GDM1 (cell line): ENCODE results near the gene TRAPPC3.

Experiments used
- DNase-seq: peaks from one replicate; lab custom pipeline; 2025; lab: John Stamatoyannopoulos, UW

TRAPPC3 gene

DNA sequence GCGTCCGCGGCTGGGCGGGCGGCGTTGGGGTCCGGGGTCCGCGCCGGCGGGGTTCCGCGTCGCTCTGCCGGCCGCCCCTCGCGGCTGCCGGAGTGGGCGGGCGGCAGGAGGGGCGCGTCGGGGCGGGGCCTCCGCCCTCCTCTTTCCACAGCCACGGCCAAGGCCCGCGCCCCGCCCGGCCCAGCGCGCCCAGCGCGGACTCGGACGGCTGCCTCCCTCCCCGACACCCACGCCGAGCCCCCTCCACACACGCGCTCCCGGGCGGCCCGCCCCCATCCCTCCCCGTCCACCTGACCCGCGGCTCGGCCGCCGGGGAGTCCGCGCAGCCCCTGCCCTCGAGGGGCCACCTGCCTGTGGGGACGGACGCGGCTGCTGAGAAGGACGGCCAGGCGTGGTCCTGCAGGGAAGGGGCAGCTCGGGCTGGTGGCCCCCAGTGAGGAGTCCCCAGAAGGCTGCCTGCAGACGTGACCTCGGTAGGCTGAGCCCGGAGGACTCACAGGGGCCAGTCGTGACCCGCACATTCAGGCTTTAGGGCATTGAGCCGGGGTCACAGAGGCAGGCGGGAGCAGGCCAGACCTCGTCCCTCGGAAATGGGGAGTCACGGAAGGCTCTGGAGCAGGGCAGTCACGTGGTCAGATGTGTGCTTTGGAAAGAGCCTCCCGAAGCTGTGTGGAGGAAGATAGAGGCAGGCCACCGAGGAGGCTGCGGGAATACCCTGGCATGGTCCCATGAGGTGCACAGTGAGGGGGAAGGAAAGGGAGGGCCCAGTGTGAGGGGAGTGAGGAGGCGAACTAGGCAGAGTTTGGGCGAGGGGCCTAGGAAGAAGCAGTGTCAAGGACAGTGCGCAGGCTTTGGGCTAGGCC lies 23.9 kb downstream of the TRAPPC3 start, which contains the start of gene COL8A2:
Gene COL8A2, minus strand, starts transcription at position 94 of the 863 bp plus-strand sequence. CDS start 24,980 bp downstream, outside the sequence.
- DNase-seq: no peak

DNA sequence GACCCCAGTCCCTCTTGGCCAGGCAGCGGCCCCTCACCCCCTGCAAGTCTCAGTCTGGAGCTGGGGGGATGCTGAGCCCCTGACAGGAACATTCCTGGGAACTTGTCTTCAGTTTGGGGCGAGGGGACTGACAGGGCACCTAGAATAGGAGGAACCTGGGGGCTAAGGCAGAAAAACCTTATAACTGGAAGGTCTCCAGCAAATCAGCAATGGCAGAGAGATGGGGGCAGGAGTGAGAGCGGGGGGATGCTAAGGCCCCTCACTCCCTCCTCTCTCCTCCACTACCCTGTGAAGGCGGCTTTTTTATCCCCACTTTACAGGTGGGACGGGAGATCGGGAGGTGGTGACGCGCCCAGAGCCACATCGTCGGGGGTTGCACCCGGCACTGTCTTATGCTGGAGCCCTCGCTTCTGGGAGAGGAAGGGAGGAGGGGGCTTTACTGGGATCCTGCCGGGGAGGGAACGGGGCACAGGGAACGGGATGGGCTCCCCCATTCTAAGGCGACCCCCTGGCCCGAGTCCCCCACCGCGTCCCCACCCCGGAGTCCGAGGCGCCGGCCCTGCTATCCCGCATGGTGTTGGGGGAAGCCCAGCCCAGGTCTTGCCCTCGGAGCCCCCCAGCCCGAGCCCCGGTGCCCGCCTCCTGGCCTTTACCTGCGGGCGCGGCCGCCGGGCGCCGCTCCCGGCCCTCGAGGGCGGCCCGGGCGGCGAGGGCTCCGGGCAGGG lies 24.7 kb downstream of the TRAPPC3 start:
- DNase-seq: no peak

DNA sequence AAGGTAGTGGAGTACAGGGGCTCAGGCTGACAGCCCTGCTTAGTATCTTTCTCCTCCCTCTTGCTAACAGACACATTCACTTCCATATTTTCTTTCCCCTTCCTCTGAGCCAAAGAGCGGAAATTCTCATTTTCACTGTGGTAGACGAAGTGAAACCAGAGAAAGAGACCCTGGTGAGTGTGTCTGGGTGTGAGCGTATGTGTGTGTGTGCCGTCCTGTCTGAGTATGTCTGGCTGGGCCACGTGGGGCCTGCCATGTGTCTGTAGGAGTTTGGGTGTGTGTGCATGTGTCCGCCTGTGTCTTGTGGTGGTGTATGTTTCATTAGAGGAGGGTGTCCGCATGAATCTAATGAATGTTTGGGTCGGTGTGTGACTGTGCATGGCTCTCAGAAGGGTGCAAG lies 25.9 kb downstream of the TRAPPC3 start:
- no peak for DNase-seq

DNA sequence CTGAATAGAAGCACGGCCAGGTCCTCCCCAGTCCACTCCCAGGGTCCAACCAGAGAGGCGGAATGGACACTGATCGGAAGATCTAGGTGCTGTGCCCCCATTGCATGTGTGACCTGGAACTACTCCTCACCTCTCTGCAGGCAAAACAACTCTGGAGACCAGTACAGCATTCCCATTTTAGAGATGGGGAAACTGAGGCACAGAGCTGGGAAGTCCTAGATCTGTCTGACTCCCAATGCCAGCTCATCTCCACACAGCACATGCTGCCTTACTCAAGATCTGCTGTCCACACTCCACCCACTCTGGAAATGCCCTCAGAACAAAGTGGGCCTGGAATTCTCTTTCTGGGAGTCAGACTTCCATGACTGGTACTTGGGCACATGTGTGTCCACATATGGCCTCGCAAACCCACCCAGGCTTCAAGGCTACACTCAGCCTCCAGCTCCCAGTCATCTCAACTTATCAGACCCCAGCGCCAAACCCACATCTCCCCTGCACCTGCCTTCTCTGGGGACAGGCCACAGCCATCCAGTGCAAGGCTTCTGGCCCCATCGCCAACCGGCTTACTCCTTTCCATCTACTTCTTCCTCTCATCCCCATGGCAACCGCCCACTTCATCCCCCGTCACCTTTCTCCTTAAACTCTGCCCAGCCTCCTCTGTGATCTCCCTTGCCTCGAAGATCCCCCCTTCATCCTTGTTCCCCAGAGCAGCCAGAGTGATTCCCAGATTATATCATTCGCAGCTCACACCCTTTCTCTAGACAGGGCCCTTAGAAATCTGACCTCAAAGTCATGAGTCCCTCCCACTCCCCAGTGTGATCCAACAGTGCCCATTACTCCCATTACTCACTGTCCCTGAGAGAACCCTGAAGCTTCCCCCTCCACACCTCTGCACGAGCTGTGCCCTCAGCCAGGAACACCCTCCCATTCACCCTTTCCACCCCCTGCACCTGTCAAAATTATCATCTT lies 26.9 kb downstream of the TRAPPC3 start:
- DNase-seq: no peak

DNA sequence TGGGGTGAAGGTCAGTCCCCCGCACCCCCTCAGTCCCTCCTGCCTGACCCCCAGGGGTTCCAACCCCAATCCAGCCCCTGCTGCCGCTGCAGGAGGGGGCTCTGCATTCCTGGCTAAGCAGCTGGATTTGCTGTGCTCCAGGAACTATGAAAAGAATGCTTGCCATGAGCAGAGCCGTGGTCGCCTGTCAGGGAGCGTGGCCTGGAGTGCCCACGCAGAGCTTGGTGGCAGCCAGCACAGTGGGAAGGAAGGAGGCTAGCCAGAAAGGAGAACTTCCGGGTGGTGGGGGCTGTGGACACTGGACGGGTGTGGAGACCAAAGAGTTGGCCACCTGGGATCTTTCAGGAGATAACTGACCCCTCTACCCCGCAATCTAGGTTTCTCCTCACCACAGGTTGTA lies 29.8 kb downstream of the TRAPPC3 start:
- no peak for DNase-seq

DNA sequence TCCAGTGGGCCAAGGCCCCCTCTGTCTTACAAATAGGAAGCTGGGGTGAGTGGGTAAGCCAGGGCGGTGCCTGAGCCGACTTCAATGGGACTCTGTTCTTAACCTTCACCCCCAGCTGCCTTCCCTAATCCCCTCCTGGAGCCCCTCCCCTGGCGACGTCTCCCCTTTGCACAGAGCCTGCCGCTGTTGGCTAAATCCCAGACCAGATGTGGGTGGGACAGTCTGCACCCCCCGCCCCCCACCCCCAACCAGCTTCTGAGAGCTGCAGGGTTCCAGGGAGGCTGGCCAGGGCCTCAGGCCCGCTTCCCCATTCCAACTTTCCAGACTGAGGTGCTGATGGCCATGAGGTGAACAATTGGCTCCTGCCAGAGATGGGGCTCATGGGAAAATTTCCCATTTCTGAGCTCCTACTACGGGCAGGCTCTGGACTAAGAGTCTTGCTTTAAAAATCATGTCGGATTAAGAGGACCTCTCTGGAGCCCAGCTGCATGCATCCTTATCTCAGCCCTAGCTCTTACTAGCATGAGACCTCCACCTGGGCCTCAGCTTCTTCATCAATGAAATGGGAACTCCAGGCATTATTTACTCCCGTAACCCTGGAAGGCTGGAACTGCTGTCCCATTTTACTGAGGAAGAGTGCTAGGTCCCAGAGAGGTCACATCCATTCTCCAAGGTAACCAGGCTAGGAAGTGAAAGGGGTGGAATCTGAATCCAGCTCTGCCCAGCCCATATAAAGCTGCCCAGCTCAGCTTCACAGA lies 30.7 kb downstream of the TRAPPC3 start:
- no peak for DNase-seq

DNA sequence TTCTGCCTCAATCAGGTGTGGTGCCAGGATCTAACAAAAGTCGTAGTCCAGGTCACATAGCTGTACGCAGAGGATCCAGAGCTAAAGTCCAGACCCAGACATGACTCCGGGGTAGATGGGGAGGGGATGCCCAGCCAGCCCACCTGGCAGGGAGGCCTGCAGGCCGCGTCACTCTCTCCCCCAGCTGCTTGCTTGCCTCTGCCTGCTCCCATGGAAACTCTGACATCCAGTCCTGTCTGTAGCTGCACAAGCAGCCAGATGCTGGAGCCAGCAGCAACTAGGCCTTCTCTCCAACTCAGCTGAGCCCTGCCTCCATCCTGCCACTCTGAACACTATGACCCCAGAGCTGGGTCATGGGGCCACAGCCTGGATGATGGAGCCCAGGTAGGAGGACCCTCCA lies 32.4 kb downstream of the TRAPPC3 start:
- DNase-seq: no peak

DNA sequence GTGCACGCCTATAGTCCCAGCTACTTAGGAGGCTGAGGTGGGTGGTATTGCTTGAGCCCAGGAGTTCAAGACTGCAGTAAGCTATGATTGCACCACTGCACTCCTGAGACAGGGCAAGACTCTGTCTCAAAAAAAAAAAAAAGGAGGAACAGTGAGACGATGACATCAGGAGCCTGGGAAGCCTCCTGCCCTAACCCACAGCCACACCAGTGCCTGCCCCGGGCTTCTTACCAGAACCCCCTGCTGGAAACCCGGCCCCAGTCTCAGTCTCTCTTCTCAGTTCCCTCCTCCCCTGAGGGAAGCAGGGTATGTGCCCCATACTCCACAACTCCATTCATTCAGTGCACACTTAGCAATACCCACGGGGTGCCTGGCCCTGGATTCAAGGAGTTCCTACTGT lies 33.4 kb downstream of the TRAPPC3 start:
- no peak for DNase-seq

DNA sequence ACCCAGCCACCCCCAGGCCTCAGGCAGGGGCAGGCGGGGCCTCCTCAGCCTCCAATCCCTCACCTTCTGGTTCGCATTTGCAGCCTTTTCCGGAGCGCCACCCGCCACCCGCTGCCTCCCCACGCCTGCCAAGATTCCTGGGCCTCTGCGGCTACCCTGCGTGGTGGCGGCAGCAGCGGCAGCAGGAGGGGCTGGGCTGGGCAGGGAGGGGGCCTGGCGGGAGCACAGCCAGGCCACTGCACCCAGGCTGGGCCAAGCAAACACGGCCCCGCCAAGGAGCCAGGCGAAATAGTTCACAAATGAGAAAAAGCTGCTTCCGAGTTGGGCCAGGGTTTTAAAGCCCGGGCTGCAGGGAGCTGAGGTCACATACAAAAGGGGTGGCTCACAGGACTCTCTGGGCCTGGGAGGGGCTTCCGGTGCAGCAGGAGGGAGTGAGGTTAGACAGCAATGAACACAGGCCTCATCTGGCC lies 34.1 kb downstream of the TRAPPC3 start:
- no peak for DNase-seq

DNA sequence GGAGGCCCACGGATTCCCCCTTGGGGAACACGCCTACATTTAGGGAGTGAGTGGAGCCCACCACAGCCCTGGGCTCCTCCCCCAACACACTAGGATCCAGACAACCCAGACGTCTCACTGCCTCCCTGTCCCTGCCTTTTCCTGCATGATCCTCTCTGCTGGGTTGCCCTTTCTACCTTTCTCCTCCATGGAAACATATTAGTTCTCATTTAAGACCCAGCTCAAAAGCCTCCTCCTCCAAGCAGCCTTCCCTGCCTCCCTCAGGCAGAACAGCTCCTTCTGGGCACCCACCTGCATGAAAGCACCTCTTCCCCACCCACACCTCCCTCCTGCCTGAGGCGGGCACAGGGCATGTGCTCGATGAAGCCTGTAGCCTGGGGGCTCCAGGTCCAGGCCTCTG lies 34.9 kb downstream of the TRAPPC3 start:
- DNase-seq: no peak

DNA sequence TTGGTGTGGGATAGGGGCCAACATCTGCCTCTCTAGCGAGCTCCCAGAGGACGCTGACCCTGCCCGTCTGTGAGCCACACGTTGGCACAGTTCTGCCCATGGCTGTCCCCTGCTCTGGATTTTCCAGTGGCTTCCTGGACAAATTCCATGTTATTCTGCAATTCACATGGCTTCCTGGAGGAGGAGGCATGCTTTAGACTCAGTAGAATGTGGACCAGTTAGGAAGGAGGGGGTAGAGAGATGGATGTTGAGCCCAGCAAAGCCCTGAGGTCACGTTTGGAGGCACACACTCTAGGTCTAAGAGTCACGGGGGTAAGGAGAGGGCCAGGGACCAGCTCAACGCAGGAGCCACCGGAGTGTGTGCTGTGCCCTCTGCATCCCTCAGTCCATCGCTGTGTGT lies 36.5 kb downstream of the TRAPPC3 start:
- DNase-seq: no peak

DNA sequence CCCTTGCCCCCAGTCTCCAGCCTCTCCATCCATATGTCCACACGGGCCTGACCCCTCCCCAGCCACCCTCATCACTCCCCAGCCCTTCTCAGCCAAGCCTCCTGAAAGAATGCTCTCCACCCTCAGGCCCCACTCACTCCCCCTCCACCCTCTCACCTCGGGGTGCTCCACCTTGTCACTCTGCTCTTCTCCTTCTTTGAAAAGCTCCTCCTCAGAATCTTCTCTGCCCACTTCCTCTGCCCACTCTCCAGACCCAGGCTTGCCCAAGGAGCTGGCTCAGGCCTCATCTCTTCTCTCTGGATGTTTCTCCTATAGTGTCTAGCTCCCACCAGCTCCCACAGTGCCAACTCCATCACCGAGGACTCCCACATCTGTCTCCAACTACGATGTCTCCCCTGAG lies 38.1 kb downstream of the TRAPPC3 start:
- DNase-seq: no peak

DNA sequence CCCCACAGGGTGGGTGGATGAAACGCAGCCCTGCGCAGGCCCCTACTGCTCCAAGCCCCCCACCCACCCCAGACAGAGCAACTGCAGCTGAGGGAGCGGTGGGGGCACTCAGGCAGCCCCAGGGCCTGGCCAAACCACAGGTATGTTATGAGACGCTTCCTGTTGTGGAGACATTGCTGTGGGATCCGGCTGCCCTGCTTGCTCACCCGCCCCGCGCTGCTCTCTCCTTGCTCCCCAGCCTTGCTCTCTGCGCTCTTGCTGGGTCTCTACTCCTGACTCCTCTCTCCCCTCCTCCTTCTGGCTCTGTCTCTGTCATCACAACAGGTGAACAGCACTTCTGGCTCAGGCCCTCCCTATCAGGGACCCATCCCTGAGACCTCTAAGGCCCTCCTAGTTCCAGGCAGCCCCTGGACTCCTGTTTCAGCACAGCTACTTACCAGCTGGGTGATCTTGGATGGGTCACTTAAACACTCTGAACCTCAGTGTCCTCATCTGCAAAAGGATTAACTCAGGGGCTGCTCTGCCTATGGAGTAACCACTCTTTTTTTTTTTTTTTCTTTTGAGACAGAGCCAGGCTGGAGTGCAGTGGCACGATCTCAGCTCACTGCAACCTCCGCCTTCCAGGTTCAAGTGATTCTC lies 40.1 kb downstream of the TRAPPC3 start:
- DNase-seq: no peak

DNA sequence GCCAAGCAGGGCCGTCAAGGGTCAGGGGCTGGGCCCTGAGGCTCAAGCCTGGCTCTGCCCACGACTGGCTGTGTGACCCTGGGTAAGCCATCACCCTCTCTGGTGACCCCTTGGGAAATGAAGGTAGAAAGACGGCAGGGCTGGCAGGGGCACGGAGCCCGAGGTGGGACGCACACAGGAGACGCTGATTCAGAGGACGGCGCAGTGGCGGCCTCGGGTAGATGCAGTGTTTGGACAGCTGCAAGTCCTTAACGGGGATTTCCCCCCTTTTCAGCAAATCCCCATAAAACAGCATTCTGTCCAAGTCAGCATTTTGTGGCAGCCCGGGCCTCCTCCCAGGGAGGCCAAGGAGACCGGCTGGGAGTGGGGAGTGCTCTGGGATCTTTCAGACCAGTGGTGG lies 41.0 kb downstream of the TRAPPC3 start:
- DNase-seq: no peak

DNA sequence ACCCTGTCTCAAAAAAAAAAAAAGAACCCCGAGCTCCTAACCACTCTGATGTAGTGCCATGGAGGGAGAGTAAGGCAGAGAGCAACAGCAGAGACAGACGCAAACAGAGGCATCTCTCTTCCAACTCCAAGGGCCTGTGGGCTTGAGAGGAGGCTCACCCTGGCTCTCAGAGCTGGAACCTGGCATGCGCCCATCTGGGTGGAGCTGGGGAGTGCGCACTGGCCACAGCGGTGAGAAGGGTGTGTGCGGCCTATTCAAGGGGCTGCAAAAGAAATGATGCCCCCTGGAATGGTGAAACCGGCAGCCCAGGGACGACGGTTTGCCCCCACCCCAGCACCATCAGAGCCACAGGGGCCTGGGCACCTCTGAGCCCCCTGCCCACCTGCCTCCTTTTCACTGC lies 41.9 kb downstream of the TRAPPC3 start:
- no peak for DNase-seq

DNA sequence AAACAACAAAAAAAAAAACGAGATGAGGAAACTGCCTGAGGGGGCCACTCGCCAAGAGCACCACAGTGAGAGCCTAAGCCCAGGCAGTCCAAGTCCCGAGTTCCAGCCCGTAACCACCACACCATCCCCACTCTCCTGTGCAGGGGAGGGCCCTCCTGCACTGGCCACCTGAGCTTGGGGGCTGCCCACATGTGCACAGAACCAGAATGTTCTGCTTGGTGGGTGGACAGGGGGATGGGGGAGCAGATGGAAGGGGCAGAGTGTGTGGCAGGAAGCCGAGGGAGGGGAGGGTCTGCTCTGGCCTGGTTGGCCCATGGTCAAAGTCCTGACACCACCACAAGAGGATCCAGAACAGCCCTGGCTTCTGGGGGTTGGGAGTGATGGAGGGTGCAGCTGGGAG lies 43.0 kb downstream of the TRAPPC3 start:
- no peak for DNase-seq

DNA sequence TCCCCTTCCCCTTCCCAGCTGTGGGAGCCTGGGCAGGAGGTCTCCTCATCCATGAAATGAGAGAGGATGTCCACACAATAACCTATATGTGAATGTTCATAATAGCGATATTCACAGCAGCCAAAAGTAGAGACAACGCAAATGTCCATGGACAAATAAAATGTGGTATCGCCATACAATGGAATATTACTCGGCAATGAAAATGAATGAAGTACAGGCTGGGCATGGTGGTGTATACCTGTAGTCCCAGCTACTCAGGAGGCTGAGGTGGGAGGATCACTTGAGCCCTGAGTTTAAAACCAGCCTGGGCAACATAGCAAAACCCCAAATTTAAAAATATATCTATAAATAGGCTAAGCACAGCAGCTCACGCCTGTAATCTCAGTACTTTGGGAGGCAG lies 47.7 kb downstream of the TRAPPC3 start:
- DNase-seq: no peak

DNA sequence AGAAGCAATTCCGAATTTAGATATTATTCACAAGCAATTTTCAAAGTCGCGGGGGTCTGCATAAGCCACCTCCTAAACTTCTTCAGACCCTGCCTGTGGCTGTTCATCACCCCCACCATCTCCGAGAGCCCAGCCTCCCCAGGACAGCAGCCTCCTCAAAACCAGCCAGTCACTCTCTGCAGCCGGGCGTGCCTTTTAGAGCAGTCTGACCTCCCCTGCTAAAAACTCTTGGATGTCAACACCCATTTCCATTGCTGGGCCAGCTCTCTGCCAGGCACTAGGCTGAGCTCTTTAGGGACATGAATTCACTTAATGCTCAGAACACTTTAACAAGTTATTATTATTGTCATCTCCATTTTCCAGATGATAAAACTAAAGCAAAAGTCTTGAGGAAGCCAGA lies 48.9 kb downstream of the TRAPPC3 start:
- DNase-seq: no peak

DNA sequence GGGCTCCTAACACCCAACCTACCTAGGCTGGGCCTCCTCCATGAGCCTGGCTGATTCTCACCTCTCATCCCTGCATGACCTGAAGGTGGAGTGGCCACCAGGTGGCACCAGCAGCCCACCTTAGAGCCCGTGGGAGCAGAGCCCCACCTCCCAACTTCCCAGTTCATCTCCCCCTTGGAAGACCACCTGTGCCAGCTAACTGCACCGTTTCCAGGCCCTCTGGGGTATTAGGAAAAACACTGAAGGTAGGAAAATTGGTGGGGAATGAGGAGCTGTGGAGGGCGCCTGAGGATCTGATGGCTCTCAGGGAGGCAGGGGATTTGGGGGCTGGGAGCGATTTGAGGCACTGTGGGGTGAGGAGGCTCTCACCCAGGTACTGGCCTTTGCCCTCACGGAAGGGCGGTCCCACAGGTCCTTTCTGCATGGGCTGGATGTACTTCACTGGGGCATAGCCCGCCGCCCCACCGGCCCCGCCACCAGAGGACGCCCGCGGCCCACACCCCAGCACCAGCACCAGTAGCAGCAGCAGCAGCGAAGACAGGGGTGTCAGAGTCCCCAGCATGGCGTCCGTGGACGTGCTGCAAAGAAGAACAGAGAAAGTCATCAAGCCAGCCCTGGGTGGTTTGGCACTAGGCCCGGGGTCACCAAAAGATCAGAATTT lies 49.5 kb downstream of the TRAPPC3 start:
- peak; percentile 54 for DNase-seq

DNA sequence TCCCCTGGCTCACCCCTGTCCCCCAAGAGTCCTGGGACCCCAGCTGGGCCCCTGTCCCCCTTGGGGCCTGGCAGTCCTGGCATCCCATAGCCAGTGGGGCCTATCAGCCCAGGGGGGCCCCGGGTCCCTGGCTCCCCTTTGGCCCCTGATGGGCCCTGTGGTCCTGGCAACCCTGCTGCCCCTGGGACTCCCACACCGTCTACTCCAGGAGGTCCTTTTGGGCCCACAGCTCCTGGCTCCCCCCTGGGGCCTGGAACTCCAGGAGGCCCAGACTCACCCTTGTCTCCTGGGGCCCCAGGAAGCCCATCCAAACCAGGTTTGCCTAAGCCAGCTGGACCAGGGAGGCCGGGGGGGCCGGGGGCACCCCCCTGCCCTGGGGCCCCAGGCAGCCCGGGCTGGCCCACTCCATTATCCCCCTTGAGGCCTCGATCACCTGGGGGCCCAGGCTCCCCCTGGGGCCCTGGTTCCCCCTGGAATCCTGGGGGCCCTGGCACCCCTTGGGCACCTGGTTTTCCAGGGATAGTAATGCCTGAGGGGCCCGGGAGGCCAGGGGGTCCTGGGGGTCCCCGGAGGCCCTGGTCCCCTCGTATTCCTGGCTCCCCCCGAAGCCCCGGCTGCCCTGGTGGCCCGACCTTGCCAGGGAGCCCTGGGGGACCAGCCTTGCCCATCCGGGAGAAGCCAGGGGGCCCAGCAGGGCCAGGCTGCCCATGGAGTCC lies 50.5 kb downstream of the TRAPPC3 start:
- no peak for DNase-seq
